NT2/D1 (cell line): ENCODE data around the gene TP53TG5.

Source experiments
- DNase-seq: peaks from one replicate; pipeline ENCODE4 v3.0.0-alpha.2; 2011; ENCODE audit warnings: low read depth, low spot score
- H3K27me3 ChIP-seq: 2 replicates; pipeline ENCODE4 v1.6.0; 2011; ENCODE audit warnings: mild to moderate bottlenecking; ENCODE audit not compliant: insufficient read length, insufficient read depth
- H3K36me3 ChIP-seq: 2 replicates; pipeline ENCODE4 v1.6.1; 2011; ENCODE audit warnings: mild to moderate bottlenecking, low read length, mixed read lengths; ENCODE audit not compliant: insufficient read depth, insufficient read length
- H3K4me1 ChIP-seq: 2 replicates; pipeline ENCODE4 v1.5.1; 2011; ENCODE audit not compliant: insufficient read depth, insufficient read length
- H3K4me3 ChIP-seq: 2 replicates; pipeline ENCODE4 v1.5.1; 2011; ENCODE audit warnings: low read depth; ENCODE audit not compliant: insufficient read length
- H3K9ac ChIP-seq: 2 replicates; pipeline ENCODE4 v1.6.0; 2011; ENCODE audit warnings: low read depth; ENCODE audit not compliant: insufficient read length
- H3K9me3 ChIP-seq: 2 replicates; pipeline ENCODE4 v1.5.1; 2011; ENCODE audit warnings: mild to moderate bottlenecking, low read length; ENCODE audit not compliant: insufficient read depth
- SUZ12 ChIP-seq: IDR thresholded peaks from 2 replicates; pipeline ENCODE4 v1.6.1; 2011; ENCODE audit not compliant: insufficient read length, insufficient read depth; ENCODE audit errors: extremely low read depth
- YY1 ChIP-seq: IDR thresholded peaks from 2 replicates; pipeline ENCODE4 v1.6.1; 2011; ENCODE audit not compliant: insufficient read length, insufficient read depth
- ZNF274 ChIP-seq: IDR thresholded peaks from 2 replicates; pipeline ENCODE4 v1.6.1; 2011; ENCODE audit warnings: mild to moderate bottlenecking, low read depth, low read length

The TP53TG5 gene

GRCh38 chr20:45416917-45417316, 38.8 kb upstream of the TP53TG5 start:
- DNase-seq = no peak
- TF ChIP-seq YY1 = no peak

GRCh38 chr20:45415822-45416637, 37.9 kb upstream of the TP53TG5 start, which contains the start of gene PIGT:
Gene PIGT, plus strand, starts transcription at chr20:45416141. Its CDS starts 16 bp downstream, at chr20:45416157.
- peaks cover 31% of the 10 kb centered on the region for H3K36me3 ChIP-seq
- H3K9me3 ChIP-seq = no peaks in the 10 kb centered on the region
- H3K4me1 ChIP-seq = no peaks in the 10 kb centered on the region
- peak within 1 kb of the TSS; percentile 96 for H3K4me3 ChIP-seq
- DNase-seq = peak; percentile 77
- H3K27me3 ChIP-seq = peaks cover 3% of the 10 kb centered on the region
- TF ChIP-seq YY1 (peak; percentile 76), ZNF274 (no peak)
- peak within 1 kb of the TSS; percentile 96 for H3K9ac ChIP-seq

More at GRCh38 chr20:45416917-45417316, 38.8 kb upstream of the TP53TG5 start:
- Histone ChIP-seq H3K36me3 (peaks cover 40% of the 10 kb centered on the region), H3K9ac (peak overlapping the region; percentile 96), H3K9me3 (no peaks in the 10 kb centered on the region), H3K4me3 (peak overlapping the region; percentile 96), H3K27me3 (peaks cover 3% of the 10 kb centered on the region), H3K4me1 (no peaks in the 10 kb centered on the region)

GRCh38 chr20:45413479-45413878, 35.4 kb upstream of the TP53TG5 start:
- DNase-seq = no peak
- peaks cover 15% of the 10 kb centered on the region for H3K36me3 ChIP-seq
- no peaks in the 10 kb centered on the region for H3K4me1 ChIP-seq
- H3K9ac ChIP-seq = no peak overlapping the region
- TF ChIP-seq YY1 = no peak
- no peak for TF ChIP-seq SUZ12
- no peak for TF ChIP-seq ZNF274
- H3K4me3 ChIP-seq = no peak overlapping the region
- H3K9me3 ChIP-seq = no peaks in the 10 kb centered on the region
- peaks cover 9% of the 10 kb centered on the region for H3K27me3 ChIP-seq

- Histone ChIP-seq H3K27me3 (peaks cover 18% of the 10 kb centered on the region), H3K4me1 (no peaks in the 10 kb centered on the region), H3K9me3 (no peaks in the 10 kb centered on the region), H3K9ac (no peak overlapping the region), H3K36me3 (peaks cover 11% of the 10 kb centered on the region), H3K4me3 (no peak overlapping the region)
- no peak for DNase-seq
- no peak for TF ChIP-seq SUZ12
These were observed 34.5 kb upstream of the TP53TG5 start for GRCh38 chr20:45412653-45413052.

GRCh38 chr20:45410887-45411286, 32.8 kb upstream of the TP53TG5 start:
- no peaks in the 10 kb centered on the region for H3K4me1 ChIP-seq
- peaks cover 35% of the 10 kb centered on the region for H3K27me3 ChIP-seq
- TF ChIP-seq ZNF274 (no peak), YY1 (no peak), SUZ12 (no peak)
- no peak for DNase-seq
- H3K9ac ChIP-seq = no peak overlapping the region
- no peaks in the 10 kb centered on the region for H3K9me3 ChIP-seq
- peaks cover 11% of the 10 kb centered on the region for H3K36me3 ChIP-seq
- no peak overlapping the region for H3K4me3 ChIP-seq

- no peaks in the 10 kb centered on the region for H3K9me3 ChIP-seq
- H3K9ac ChIP-seq = no peak overlapping the region
- TF ChIP-seq ZNF274 (no peak), SUZ12 (no peak), YY1 (no peak)
- H3K27me3 ChIP-seq = peaks cover 46% of the 10 kb centered on the region
- DNase-seq = no peak
- H3K4me1 ChIP-seq = peaks cover 4% of the 10 kb centered on the region
- peaks cover 11% of the 10 kb centered on the region for H3K36me3 ChIP-seq
- H3K4me3 ChIP-seq = no peak overlapping the region
These were observed 31.6 kb upstream of the TP53TG5 start for GRCh38 chr20:45409521-45410272.

- DNase-seq = no peak
- TF ChIP-seq ZNF274 = no peak
- TF ChIP-seq SUZ12 = no peak
- TF ChIP-seq YY1 = no peak
- peaks cover 11% of the 10 kb centered on the region for H3K36me3 ChIP-seq
- H3K4me3 ChIP-seq = no peak overlapping the region
- H3K9me3 ChIP-seq = no peaks in the 10 kb centered on the region
- peaks cover 4% of the 10 kb centered on the region for H3K4me1 ChIP-seq
- H3K9ac ChIP-seq = no peak overlapping the region
- peaks cover 53% of the 10 kb centered on the region for H3K27me3 ChIP-seq
These were observed 30.6 kb upstream of the TP53TG5 start for GRCh38 chr20:45408646-45409213.
